Trophoblast cell (in vitro differentiated cells and primary cell): ENCODE measurements around the gene SHCBP1. TPM values are rescaled to one million over a fixed set of nuclear protein-coding genes. Genes with fewer than 3 reads are reported as not detected.

Experiments
- DNase-seq, 2 donors: peaks; one replicate each; pipeline ENCODE4 v3.0.0-alpha.2; 2016
- H2AFZ ChIP-seq: 2 replicates; pipeline ENCODE4 v1.6.1; 2013; ENCODE audit warnings: low read length, moderate library complexity, mild to moderate bottlenecking; ENCODE audit not compliant: insufficient read depth, poor library complexity
- H2AK5ac ChIP-seq: 2 replicates; pipeline ENCODE4 v1.6.1; 2013; ENCODE audit warnings: mild to moderate bottlenecking, low read length
- H2BK120ac ChIP-seq: 2 replicates; pipeline ENCODE4 v1.6.1; 2013; ENCODE audit warnings: low read length, mild to moderate bottlenecking, moderate library complexity; ENCODE audit not compliant: insufficient read depth, poor library complexity
- H2BK12ac ChIP-seq: 2 replicates; pipeline ENCODE4 v1.6.1; 2013; ENCODE audit warnings: mild to moderate bottlenecking, low read length, moderate library complexity
- H2BK5ac ChIP-seq: 2 replicates; pipeline ENCODE4 v1.6.1; 2013; ENCODE audit warnings: low read length, low read depth, moderate library complexity, mild to moderate bottlenecking; ENCODE audit not compliant: poor library complexity
- H3K14ac ChIP-seq: 2 replicates; pipeline ENCODE4 v1.6.1; 2013; ENCODE audit warnings: mild to moderate bottlenecking, low read length
- H3K18ac ChIP-seq: 2 replicates; pipeline ENCODE4 v1.6.1; 2013; ENCODE audit warnings: mild to moderate bottlenecking, low read length
- H3K23ac ChIP-seq: 2 replicates; pipeline ENCODE4 v1.6.1; 2013; ENCODE audit warnings: low read length
- H3K27ac ChIP-seq: 2 replicates; pipeline ENCODE4 v1.5.1; 2013; ENCODE audit warnings: low read depth, mild to moderate bottlenecking, inconsistent platforms, low read length, moderate library complexity
- H3K27me3 ChIP-seq: 2 replicates; pipeline ENCODE4 v1.6.1; 2013; ENCODE audit warnings: inconsistent platforms, mild to moderate bottlenecking, low read length, moderate library complexity; ENCODE audit not compliant: insufficient read depth
- H3K36me3 ChIP-seq, 2 experiments: 1 replicate in 1 of 2; 2 replicates in 1 of 2; pipeline ENCODE4 v1.6.1; 2013; ENCODE audit warnings: low read length in 2 of 2, mild to moderate bottlenecking in 2 of 2, moderate library complexity in 1 of 2; ENCODE audit not compliant: insufficient read depth in 2 of 2, control insufficient read depth in 1 of 2
- H3K4ac ChIP-seq: 2 replicates; pipeline ENCODE4 v1.6.1; 2013; ENCODE audit warnings: low read depth, mild to moderate bottlenecking, low read length, moderate library complexity
- H3K4me1 ChIP-seq, 2 experiments: 1 replicate in 1 of 2; 2 replicates in 1 of 2; pipeline ENCODE4 v1.6.1; 2013; ENCODE audit warnings: low read length in 2 of 2, mild to moderate bottlenecking in 2 of 2, moderate library complexity in 1 of 2; ENCODE audit not compliant: insufficient read depth in 2 of 2, control insufficient read depth in 1 of 2
- H3K4me2 ChIP-seq: 2 replicates; pipeline ENCODE4 v1.6.1; 2013; ENCODE audit warnings: inconsistent platforms, mild to moderate bottlenecking, low read length, moderate library complexity
- H3K4me3 ChIP-seq: 2 replicates; pipeline ENCODE4 v1.5.1; 2013; ENCODE audit warnings: mild to moderate bottlenecking, low read depth, low read length, inconsistent platforms
- H3K79me1 ChIP-seq: one replicate; pipeline ENCODE4 v1.6.1; 2013; ENCODE audit warnings: low read length
- H3K79me2 ChIP-seq: 2 replicates; pipeline ENCODE4 v1.6.1; 2013; ENCODE audit warnings: low read length, mild to moderate bottlenecking; ENCODE audit not compliant: control insufficient read depth, insufficient read depth, poor library complexity
- H3K9ac ChIP-seq: 2 replicates; pipeline ENCODE4 v1.6.1; 2013; ENCODE audit warnings: mild to moderate bottlenecking, low read length
- H3K9me3 ChIP-seq: 2 replicates; pipeline ENCODE4 v1.6.1; 2013; ENCODE audit warnings: low read depth, mild to moderate bottlenecking, control low read depth, inconsistent platforms, low read length; ENCODE audit not compliant: insufficient read depth
- H4K12ac ChIP-seq: 2 replicates; pipeline ENCODE4 v1.6.1; 2013; ENCODE audit warnings: low read depth, mild to moderate bottlenecking, low read length, moderate library complexity
- H4K8ac ChIP-seq: 2 replicates; pipeline ENCODE4 v1.6.1; 2013; ENCODE audit warnings: low read depth, mild to moderate bottlenecking, low read length, moderate library complexity
- H4K91ac ChIP-seq: one replicate; pipeline ENCODE4 v1.6.1; 2013; ENCODE audit warnings: low read depth, mild to moderate bottlenecking, low read length, moderate library complexity
- WGBS: extraction: QIAGEN DNeasy Blood & Tissue Kit; methylation state at CpG from one replicate; pipeline ENCODE4 v1.1.7; 2013; ENCODE audit warnings: missing lambda C conversion rate; ENCODE audit not compliant: insufficient read length, insufficient coverage; ENCODE audit errors: extremely low coverage; 5-methylcytosine and 5-hydroxymethylcytosine counted together
- polyA plus RNA-seq: library from polyadenylated mRNA; stranded (reverse); fragments of 200-250 nt; gene quantifications from 2 replicates; pipeline ENCODE4 v1.2.3, GENCODE V29; 2013

The SHCBP1 gene, protein sequence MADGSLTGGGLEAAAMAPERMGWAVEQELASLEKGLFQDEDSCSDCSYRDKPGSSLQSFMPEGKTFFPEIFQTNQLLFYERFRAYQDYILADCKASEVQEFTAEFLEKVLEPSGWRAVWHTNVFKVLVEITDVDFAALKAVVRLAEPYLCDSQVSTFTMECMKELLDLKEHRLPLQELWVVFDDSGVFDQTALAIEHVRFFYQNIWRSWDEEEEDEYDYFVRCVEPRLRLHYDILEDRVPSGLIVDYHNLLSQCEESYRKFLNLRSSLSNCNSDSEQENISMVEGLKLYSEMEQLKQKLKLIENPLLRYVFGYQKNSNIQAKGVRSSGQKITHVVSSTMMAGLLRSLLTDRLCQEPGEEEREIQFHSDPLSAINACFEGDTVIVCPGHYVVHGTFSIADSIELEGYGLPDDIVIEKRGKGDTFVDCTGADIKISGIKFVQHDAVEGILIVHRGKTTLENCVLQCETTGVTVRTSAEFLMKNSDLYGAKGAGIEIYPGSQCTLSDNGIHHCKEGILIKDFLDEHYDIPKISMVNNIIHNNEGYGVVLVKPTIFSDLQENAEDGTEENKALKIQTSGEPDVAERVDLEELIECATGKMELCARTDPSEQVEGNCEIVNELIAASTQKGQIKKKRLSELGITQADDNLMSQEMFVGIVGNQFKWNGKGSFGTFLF
- 11.2 and 12.0 TPM in 2 replicates for polyA plus RNA-seq

DNA sequence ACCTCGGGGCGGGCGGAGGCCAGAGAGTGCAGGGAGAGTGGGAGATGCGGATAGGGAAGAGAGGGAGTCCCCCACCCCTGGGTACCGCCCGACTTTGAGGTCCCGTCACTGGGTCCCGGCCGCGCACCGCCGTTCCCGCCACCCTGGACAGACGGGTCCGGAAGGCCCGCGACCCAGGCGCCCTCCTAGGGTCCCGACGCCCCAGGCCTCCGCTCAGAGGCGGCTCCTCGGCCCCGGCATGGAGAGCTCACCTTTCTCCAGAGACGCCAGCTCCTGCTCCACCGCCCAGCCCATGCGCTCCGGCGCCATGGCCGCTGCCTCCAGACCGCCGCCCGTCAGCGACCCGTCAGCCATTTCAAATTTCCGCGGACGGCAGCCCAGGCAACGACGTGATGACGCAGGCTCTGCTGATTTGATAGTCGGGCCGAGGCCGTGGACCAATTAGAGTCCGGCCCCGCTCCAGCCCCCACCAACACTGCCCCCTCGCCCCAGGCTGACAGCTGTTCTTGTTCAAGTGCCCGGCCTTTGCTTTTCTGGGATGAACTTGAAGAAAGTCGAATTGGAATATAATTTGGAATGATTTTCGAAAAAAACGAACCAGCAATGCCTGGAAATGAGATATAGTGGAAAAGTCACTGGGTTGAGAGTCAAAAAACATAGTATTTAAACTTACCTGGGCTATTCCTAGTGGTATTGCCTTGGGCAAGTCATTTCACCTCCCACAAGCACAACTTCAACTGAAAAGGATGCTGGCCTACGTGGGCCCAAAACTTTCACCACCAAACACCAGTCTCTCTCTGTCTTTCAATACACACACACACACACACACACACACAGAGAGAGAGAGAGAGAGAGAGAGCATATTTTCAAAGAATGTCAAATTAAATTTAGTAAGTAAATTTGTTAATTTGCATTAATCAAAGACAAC lies at the start of gene SHCBP1:
Gene SHCBP1 (minus strand): TSS at position 374 of the 928 bp plus-strand sequence. CDS start 20 bp downstream, at position 354.
- Histone ChIP-seq H2AFZ (peak within 1 kb of the TSS; percentile 19), H2AK5ac (peak within 1 kb of the TSS; percentile 29), H2BK5ac (no peak within 1 kb of the TSS), H3K36me3 (peaks cover 6% of the 10 kb centered on the region in 2 experiments), H3K27me3 (no peaks in the 10 kb centered on the region), H3K79me2 (peaks cover 4% of the 10 kb centered on the region), H3K23ac (no peak within 1 kb of the TSS), H3K4me2 (peak within 1 kb of the TSS; percentile 85), H3K9ac (peak within 1 kb of the TSS; percentile 84), H3K4ac (peak within 1 kb of the TSS; percentile 85), H3K79me1 (peaks cover 3% of the 10 kb centered on the region), H3K14ac (peak within 1 kb of the TSS; percentile 33), H3K9me3 (no peaks in the 10 kb centered on the region), H2BK12ac (no peak within 1 kb of the TSS), H4K8ac (peak within 1 kb of the TSS; percentile 61), H2BK120ac (no peak within 1 kb of the TSS), H3K18ac (peak within 1 kb of the TSS; percentile 23), H4K12ac (peak within 1 kb of the TSS; percentile 6), H3K4me3 (peak within 1 kb of the TSS; percentile 92), H4K91ac (peak within 1 kb of the TSS; percentile 7), H3K4me1 (peaks cover 0 to 3% of the 10 kb centered on the region in 2 experiments), H3K27ac (no peak within 1 kb of the TSS)
- DNase-seq: peak; percentile 79 to 83
- no CpG with 5 or more reads among the region's 52 CpGs for WGBS

DNA sequence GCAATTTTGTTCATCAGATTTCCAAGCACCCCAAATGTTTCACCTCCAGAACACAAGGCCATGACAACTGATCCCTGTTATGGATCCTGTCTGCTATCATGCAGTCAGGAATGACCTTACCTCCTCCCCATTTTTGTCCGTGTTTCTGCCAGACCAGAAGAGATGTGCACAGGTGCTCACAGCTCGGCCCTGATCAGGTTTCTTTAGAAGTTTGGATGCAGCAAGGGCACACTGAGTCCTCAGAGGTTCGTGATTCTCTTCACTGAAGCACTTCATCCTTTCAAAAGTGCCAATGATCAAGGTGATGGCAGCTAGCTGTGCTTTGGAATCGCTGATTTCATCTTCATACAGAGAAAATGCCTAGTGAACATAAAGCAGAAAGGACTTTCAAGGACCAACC lies 40.9 kb upstream of the SHCBP1 start:
- no peak overlapping the region for H4K8ac ChIP-seq
- no peak overlapping the region for H4K91ac ChIP-seq
- no peaks in the 10 kb centered on the region for H3K27me3 ChIP-seq
- no CpG with 5 or more reads among the region's 4 CpGs for WGBS
- H2AFZ ChIP-seq: no peak overlapping the region
- H3K4me3 ChIP-seq: no peak overlapping the region
- no peak overlapping the region for H2BK12ac ChIP-seq
- H4K12ac ChIP-seq: no peak overlapping the region
- no peak overlapping the region for H3K4me2 ChIP-seq
- H2BK5ac ChIP-seq: no peak overlapping the region
- no peaks in the 10 kb centered on the region for H3K9me3 ChIP-seq
- H3K18ac ChIP-seq: no peak overlapping the region
- no peak overlapping the region for H2AK5ac ChIP-seq
- H3K27ac ChIP-seq: no peak overlapping the region
- DNase-seq: no peak
- H3K23ac ChIP-seq: no peak overlapping the region
- no peak overlapping the region for H3K14ac ChIP-seq
- H3K79me1 ChIP-seq: no peaks in the 10 kb centered on the region
- peaks cover 33% of the 10 kb centered on the region in 2 experiments for H3K36me3 ChIP-seq
- no peak overlapping the region for H3K9ac ChIP-seq
- no peak overlapping the region for H2BK120ac ChIP-seq
- no peaks in the 10 kb centered on the region for H3K79me2 ChIP-seq
- no peak overlapping the region for H3K4ac ChIP-seq
- no peaks in the 10 kb centered on the region for H3K4me1 ChIP-seq

DNA sequence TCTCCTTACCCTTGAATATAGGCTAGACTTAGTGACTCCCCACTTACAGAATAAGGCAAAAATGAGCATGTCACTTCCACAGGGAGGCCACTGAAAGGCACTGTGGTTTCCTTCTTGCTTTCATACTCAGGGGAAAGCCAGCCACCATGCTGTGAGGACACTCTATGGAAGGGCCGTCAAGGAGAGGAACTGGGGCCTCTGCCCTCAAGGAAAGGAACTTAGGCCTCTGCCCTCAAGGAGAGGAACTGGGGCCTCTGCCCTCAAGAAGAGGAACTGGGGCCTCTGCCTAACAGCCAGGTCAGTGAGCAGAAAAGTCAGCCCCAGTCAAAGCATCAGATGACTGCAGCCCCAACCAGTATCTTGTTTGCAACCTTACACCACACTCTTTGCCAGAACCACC lies 37.7 kb upstream of the SHCBP1 start:
- WGBS: no CpG with 5 or more reads among the region's 1 CpG
- H2BK120ac ChIP-seq: no peak overlapping the region
- no peaks in the 10 kb centered on the region for H3K79me1 ChIP-seq
- no peak overlapping the region for H2BK5ac ChIP-seq
- H3K36me3 ChIP-seq: peaks cover 17 to 30% of the 10 kb centered on the region in 2 experiments
- DNase-seq: peak in 1 of 2 donors; percentile 12
- no peak overlapping the region for H2AK5ac ChIP-seq
- H3K4ac ChIP-seq: no peak overlapping the region
- no peak overlapping the region for H2AFZ ChIP-seq
- H2BK12ac ChIP-seq: no peak overlapping the region
- H3K18ac ChIP-seq: no peak overlapping the region
- H4K12ac ChIP-seq: no peak overlapping the region
- no peak overlapping the region for H4K91ac ChIP-seq
- no peaks in the 10 kb centered on the region for H3K4me1 ChIP-seq
- no peaks in the 10 kb centered on the region for H3K79me2 ChIP-seq
- no peak overlapping the region for H3K4me3 ChIP-seq
- H3K27ac ChIP-seq: no peak overlapping the region
- no peak overlapping the region for H3K14ac ChIP-seq
- H3K4me2 ChIP-seq: no peak overlapping the region
- H3K9me3 ChIP-seq: no peaks in the 10 kb centered on the region
- no peak overlapping the region for H4K8ac ChIP-seq
- H3K23ac ChIP-seq: no peak overlapping the region
- H3K9ac ChIP-seq: no peak overlapping the region
- H3K27me3 ChIP-seq: no peaks in the 10 kb centered on the region

DNA sequence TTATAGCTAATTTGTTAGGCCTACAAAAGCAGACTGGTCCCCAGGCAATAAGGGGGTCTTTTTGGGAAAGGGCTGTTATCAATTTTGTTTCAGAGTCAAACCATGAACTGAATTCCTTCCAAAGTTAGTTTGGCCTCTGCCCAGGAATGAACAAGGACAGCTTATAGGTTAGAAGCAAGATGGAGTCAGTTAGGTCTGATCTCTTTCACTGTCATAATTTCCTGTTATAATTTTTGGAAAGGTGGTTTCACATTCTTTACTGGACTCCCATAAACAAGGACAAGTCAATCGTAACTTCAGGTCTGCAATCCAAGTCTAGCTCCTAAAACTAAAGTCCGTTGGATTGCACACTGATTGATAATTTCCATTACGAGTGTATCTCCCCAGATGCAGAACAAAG lies 30.1 kb upstream of the SHCBP1 start:
- Histone ChIP-seq H2BK12ac (no peak overlapping the region), H3K36me3 (peaks cover 0 to 4% of the 10 kb centered on the region in 2 experiments), H2BK5ac (peak overlapping the region; percentile 70), H2AFZ (no peak overlapping the region), H3K4me1 (peaks cover 20 to 28% of the 10 kb centered on the region in 2 experiments), H3K9ac (no peak overlapping the region), H2AK5ac (no peak overlapping the region), H3K4me2 (no peak overlapping the region), H3K79me1 (peaks cover 20% of the 10 kb centered on the region), H2BK120ac (peak overlapping the region; percentile 61), H4K8ac (no peak overlapping the region), H3K23ac (no peak overlapping the region), H4K91ac (peak overlapping the region; percentile 89), H3K18ac (no peak overlapping the region), H3K4me3 (no peak overlapping the region), H3K14ac (no peak overlapping the region), H3K4ac (no peak overlapping the region), H3K27ac (peak overlapping the region; percentile 86), H4K12ac (no peak overlapping the region), H3K27me3 (no peaks in the 10 kb centered on the region), H3K79me2 (peaks cover 2% of the 10 kb centered on the region), H3K9me3 (no peaks in the 10 kb centered on the region)
- no CpG with 5 or more reads among the region's 3 CpGs for WGBS
- no peak for DNase-seq
